ENCODE results near the gene EEF1AKMT3. TPM values are rescaled to one million over a fixed set of nuclear protein-coding genes. Genes with fewer than 3 reads are reported as not detected.

EEF1AKMT3 gene
- total and polyA plus RNA-seq, 2 experiments from 2014 or later = 1.3 to 5.3 TPM

DNA sequence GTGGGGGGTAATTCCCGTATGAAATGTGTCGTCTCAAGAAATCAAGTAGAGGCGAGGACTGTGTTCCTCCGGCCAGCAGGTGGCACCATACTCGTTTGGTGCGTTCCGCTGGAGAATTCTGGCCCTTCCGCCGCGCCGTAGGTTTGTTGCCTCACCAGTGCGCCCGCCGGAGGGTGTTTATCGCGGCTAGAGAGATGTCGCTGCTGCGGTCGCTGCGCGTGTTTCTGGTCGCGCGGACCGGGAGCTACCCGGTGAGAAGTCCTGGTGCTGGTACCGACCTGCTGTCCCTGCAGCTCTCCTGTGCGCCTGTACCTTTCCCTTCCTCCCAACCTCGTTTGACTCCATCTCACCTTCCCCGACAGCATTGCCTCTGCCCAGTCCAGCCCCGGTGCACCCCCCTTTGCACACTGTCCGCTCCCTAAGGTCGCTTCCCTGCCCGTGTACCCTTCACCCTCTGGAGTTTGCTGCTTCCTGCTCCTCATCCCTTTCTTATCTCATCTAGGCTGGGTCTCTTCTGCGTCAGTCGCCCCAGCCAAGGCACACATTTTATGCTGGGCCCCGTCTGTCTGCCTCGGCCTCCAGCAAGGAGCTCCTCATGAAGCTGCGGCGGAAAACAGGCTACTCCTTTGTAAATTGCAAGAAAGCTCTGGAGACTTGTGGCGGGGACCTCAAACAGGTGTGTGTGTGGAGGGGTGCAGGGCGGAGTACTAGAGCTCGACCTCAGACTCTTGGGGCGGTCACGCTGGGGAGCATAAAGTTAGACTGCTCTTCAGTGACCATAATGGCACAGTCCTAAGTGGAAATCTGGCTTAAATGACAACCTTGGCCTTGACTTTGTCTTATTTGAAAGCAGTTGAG is 10.4 kb downstream of the EEF1AKMT3 start, which contains the start of gene TSFM:
TSFM (plus strand) TSS at position 180 of the 858 bp plus-strand sequence; CDS start at position 195, 15 bp downstream.
- Histone ChIP-seq H3K27me3 (ENCODE audit: insufficient read depth) (no peaks in the 10 kb centered on the region), H3K4me2 (peak within 1 kb of the TSS; percentile 98), H3K4me1 (ENCODE audit: insufficient read depth) (peaks cover 5% of the 10 kb centered on the region; the same call in 1 of the 2 replicates), H3F3A (replicated peaks; ENCODE audit: low read depth) (no peaks in the 10 kb centered on the region), H3K36me3 (ENCODE audit: insufficient read depth) (peaks cover 20% of the 10 kb centered on the region; the same call in 1 of the 2 replicates), H3K9me2 (ENCODE audit: insufficient read depth) (no peaks in the 10 kb centered on the region), H3K79me2 (replicated peaks; ENCODE audit: insufficient read depth) (peaks cover 18% of the 10 kb centered on the region), H3K4me3 (peak within 1 kb of the TSS; percentile 100), H4K20me1 (replicated peaks; ENCODE audit: insufficient read depth) (peaks cover 7% of the 10 kb centered on the region), H3K27ac (ENCODE audit: low read depth) (0 out of 2 replicates have a peak within 1 kb of the TSS, but pooled peaks have one; percentile 65), H2AFZ (peak within 1 kb of the TSS; percentile 73)
- Mint-ChIP-seq H3K27me3 (ENCODE audit: insufficient read depth, low read depth, poor library complexity) (peaks cover 5% of the 10 kb centered on the region), H3K4me3 (peak within 1 kb of the TSS; percentile 100), H3K27ac (peak within 1 kb of the TSS; percentile 97), H3K9me3 (no peaks in the 10 kb centered on the region), H3K4me1 (peaks cover 4% of the 10 kb centered on the region; the same call in 1 of the 3 replicates), H3K36me3 (ENCODE audit: low read depth) (peaks cover 29% of the 10 kb centered on the region)
- ATAC-seq = peak; percentile 92
- peak; percentile 99 for DNase-seq (ENCODE audit: low spot score)
- TF ChIP-seq CREB1 (CRISPR knock-in tag; IDR thresholded peaks at IDR 0.05; ENCODE audit: low read depth) (peak; percentile 86), STAT1 (IDR thresholded peaks at IDR 0.05; ENCODE audit: unreplicated experiment) (no peak), ZNF331 (CRISPR knock-in tag; IDR thresholded peaks at IDR 0.05; ENCODE audit: low read depth) (no peak), JUNB (IDR thresholded peaks at IDR 0.05; ENCODE audit: unreplicated experiment) (no peak), EZH2 (IDR thresholded peaks at IDR 0.05; ENCODE audit: low read depth, unreplicated experiment) (no peak), EZH2phosphoT487 (IDR thresholded peaks at IDR 0.05; ENCODE audit: unreplicated experiment) (no peak), ZNF462 (CRISPR knock-in tag; IDR thresholded peaks at IDR 0.05) (no peak), POLR2AphosphoS5 (IDR thresholded peaks at IDR 0.05; ENCODE audit: low read depth) (peak; percentile 91), NANOG (IDR thresholded peaks at IDR 0.05; ENCODE audit: borderline replicate concordance) (no peak), ZNF114 (CRISPR knock-in tag; IDR thresholded peaks at IDR 0.05) (no peak)
- TF ChIP-seq, protein P1, sequence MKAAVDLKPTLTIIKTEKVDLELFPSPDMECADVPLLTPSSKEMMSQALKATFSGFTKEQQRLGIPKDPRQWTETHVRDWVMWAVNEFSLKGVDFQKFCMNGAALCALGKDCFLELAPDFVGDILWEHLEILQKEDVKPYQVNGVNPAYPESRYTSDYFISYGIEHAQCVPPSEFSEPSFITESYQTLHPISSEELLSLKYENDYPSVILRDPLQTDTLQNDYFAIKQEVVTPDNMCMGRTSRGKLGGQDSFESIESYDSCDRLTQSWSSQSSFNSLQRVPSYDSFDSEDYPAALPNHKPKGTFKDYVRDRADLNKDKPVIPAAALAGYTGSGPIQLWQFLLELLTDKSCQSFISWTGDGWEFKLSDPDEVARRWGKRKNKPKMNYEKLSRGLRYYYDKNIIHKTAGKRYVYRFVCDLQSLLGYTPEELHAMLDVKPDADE (IDR thresholded peaks at IDR 0.05) = peak; percentile 75
- TF ChIP-seq, protein P2, sequence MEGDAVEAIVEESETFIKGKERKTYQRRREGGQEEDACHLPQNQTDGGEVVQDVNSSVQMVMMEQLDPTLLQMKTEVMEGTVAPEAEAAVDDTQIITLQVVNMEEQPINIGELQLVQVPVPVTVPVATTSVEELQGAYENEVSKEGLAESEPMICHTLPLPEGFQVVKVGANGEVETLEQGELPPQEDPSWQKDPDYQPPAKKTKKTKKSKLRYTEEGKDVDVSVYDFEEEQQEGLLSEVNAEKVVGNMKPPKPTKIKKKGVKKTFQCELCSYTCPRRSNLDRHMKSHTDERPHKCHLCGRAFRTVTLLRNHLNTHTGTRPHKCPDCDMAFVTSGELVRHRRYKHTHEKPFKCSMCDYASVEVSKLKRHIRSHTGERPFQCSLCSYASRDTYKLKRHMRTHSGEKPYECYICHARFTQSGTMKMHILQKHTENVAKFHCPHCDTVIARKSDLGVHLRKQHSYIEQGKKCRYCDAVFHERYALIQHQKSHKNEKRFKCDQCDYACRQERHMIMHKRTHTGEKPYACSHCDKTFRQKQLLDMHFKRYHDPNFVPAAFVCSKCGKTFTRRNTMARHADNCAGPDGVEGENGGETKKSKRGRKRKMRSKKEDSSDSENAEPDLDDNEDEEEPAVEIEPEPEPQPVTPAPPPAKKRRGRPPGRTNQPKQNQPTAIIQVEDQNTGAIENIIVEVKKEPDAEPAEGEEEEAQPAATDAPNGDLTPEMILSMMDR (conservative IDR thresholded peaks at IDR 0.05; ENCODE audit: low read depth in 2 of 2) = peak; percentile 80 to 91
- TF ChIP-seq, protein P3, sequence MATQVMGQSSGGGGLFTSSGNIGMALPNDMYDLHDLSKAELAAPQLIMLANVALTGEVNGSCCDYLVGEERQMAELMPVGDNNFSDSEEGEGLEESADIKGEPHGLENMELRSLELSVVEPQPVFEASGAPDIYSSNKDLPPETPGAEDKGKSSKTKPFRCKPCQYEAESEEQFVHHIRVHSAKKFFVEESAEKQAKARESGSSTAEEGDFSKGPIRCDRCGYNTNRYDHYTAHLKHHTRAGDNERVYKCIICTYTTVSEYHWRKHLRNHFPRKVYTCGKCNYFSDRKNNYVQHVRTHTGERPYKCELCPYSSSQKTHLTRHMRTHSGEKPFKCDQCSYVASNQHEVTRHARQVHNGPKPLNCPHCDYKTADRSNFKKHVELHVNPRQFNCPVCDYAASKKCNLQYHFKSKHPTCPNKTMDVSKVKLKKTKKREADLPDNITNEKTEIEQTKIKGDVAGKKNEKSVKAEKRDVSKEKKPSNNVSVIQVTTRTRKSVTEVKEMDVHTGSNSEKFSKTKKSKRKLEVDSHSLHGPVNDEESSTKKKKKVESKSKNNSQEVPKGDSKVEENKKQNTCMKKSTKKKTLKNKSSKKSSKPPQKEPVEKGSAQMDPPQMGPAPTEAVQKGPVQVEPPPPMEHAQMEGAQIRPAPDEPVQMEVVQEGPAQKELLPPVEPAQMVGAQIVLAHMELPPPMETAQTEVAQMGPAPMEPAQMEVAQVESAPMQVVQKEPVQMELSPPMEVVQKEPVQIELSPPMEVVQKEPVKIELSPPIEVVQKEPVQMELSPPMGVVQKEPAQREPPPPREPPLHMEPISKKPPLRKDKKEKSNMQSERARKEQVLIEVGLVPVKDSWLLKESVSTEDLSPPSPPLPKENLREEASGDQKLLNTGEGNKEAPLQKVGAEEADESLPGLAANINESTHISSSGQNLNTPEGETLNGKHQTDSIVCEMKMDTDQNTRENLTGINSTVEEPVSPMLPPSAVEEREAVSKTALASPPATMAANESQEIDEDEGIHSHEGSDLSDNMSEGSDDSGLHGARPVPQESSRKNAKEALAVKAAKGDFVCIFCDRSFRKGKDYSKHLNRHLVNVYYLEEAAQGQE (IDR thresholded peaks at IDR 0.05; ENCODE audit: unreplicated experiment) = peak; percentile 19
